Keratinocyte (primary cell): ENCODE results near the gene HNRNPD. TPM values are rescaled to one million over a fixed set of nuclear protein-coding genes. Genes with fewer than 3 reads are reported as not detected.
A peak's percentile ranks its signal among the peaks of the same experiment; 100 is the strongest.

Experiments
- DNase-seq: peaks from one replicate; pipeline ENCODE4 v3.0.0-alpha.2; 2011; ENCODE audit warnings: low read depth, missing footprints, low spot score
- FAIRE-seq: peaks from 2 replicates; lab custom pipeline; 2011; peaks lifted over from hg19 to GRCh38; lab: Jason Lieb, UNC
- H2AFZ ChIP-seq: 2 replicates; pipeline ENCODE4 v1.6.0; 2012; ENCODE audit warnings: low read length, control low read depth, inconsistent platforms; ENCODE audit not compliant: control insufficient read depth
- H3K27ac ChIP-seq: 2 replicates; pipeline ENCODE4 v1.5.1; 2011; ENCODE audit warnings: low read length; ENCODE audit not compliant: control insufficient read depth, insufficient read depth
- H3K27me3 ChIP-seq: 3 replicates; pipeline ENCODE4 v1.6.0; 2011; ENCODE audit warnings: low read length; ENCODE audit not compliant: control insufficient read depth, insufficient read depth; ENCODE audit errors: extremely low read depth
- H3K36me3 ChIP-seq, 2 experiments: 2 replicates in 1 of 2; 3 replicates in 1 of 2; pipeline ENCODE4 v1.5.1; 2011; ENCODE audit warnings: low read length in 2 of 2, mild to moderate bottlenecking in 1 of 2; ENCODE audit not compliant: control insufficient read depth in 2 of 2, insufficient read depth in 2 of 2; ENCODE audit errors: extremely low read depth in 1 of 2
- H3K4me1 ChIP-seq: 3 replicates; pipeline ENCODE4 v1.5.1; 2011; ENCODE audit warnings: low read length; ENCODE audit not compliant: control insufficient read depth, insufficient read depth; ENCODE audit errors: extremely low read depth
- H3K4me2 ChIP-seq: 3 replicates; pipeline ENCODE4 v1.6.0; 2011; ENCODE audit warnings: low read depth, low read length; ENCODE audit not compliant: control insufficient read depth, insufficient read depth; ENCODE audit errors: extremely low read depth
- H3K4me3 ChIP-seq, 3 experiments: fragments of 200-600 bp in 1 of 3; sonication (generic) in 1 of 3; 2 replicates in 2 of 3; 3 replicates in 1 of 3; pipeline ENCODE4 v1.5.1; 2011 to 2016; ENCODE audit warnings: low read length in 3 of 3, mild to moderate bottlenecking in 3 of 3, control low read depth in 2 of 3, inconsistent platforms in 1 of 3, low read depth in 1 of 3, mixed read lengths in 1 of 3, mixed run types in 1 of 3, moderate library complexity in 1 of 3; ENCODE audit not compliant: control insufficient read depth in 2 of 3, insufficient read depth in 2 of 3; ENCODE audit errors: extremely low read depth in 1 of 3
- H3K79me2 ChIP-seq: 2 replicates; pipeline ENCODE4 v1.6.0; 2012; ENCODE audit warnings: low read length; ENCODE audit not compliant: control insufficient read depth, insufficient read depth
- H3K9ac ChIP-seq: 3 replicates; pipeline ENCODE4 v1.6.0; 2011; ENCODE audit warnings: low read length; ENCODE audit not compliant: control insufficient read depth, insufficient read depth; ENCODE audit errors: extremely low read depth
- H3K9me1 ChIP-seq: 3 replicates; pipeline ENCODE4 v1.6.0; 2011; ENCODE audit warnings: low read length; ENCODE audit not compliant: control insufficient read depth, insufficient read depth; ENCODE audit errors: extremely low read depth
- H3K9me3 ChIP-seq: 2 replicates; pipeline ENCODE4 v1.5.1; 2012; ENCODE audit warnings: low read depth, low read length; ENCODE audit not compliant: control insufficient read depth
- H4K20me1 ChIP-seq: 3 replicates; pipeline ENCODE4 v1.6.0; 2011; ENCODE audit warnings: low read length; ENCODE audit not compliant: control insufficient read depth, insufficient read depth; ENCODE audit errors: extremely low read depth
- CTCF ChIP-seq, 3 experiments: IDR thresholded peaks in 1 of 3; conservative IDR thresholded peaks in 1 of 3; optimal IDR thresholded peaks in 1 of 3; 2 replicates in 2 of 3; 3 replicates in 1 of 3; pipeline versions ENCODE3 to v1.5.1; 2011; ENCODE audit warnings: low read length in 3 of 3, mild to moderate bottlenecking in 3 of 3, moderate library complexity in 2 of 3, control low read depth in 1 of 3, inconsistent platforms in 1 of 3; ENCODE audit not compliant: insufficient read depth in 2 of 3; ENCODE audit errors: extremely low read depth in 1 of 3
- EZH2 ChIP-seq: IDR thresholded peaks from one replicate; pipeline ENCODE4 v1.6.1; 2012; ENCODE audit warnings: inconsistent platforms, mild to moderate bottlenecking, low read length, moderate library complexity
- dilution Hi-C: fragments of 300-500 bp; cut with MboI; formaldehyde crosslinking; loops from one replicate; pipeline ENCODE4 v1.7.0; 2020; ENCODE audit warnings: low sequenced_read_pairs; ENCODE audit not compliant: extremely low pct_ligation_motif_present
- polyA plus RNA-seq, 5 experiments: library from polyadenylated mRNA; depleted of rRNA in 3 of 5; stranded (reverse) in 3 of 5; stranded (forward) in 1 of 5; unstranded in 1 of 5; fragments of >200 nt; gene quantifications; 1 replicate in 1 of 5; 2 replicates in 3 of 5; 3 replicates in 1 of 5; pipeline versions ENCODE4 v1.2.1 to v1.2.3, GENCODE V29; 2011 to 2012; ENCODE audit warnings: missing spikeins in 2 of 5, low read depth in 1 of 5, low replicate concordance in 1 of 5

The HNRNPD gene
- polyA plus RNA-seq, 1 donor (not counting 4 experiments of a cell fraction or from before 2014, with no cell fraction given): 91.3 TPM

- TF ChIP-seq CTCF (optimal IDR thresholded peaks at IDR 0.05 in 1 of 3, IDR thresholded peaks at IDR 0.05 in 1 of 3, conservative IDR thresholded peaks at IDR 0.05 in 1 of 3; ENCODE audit: extremely low read depth in 1 of 3, insufficient read depth in 2 of 3, low read length in 3 of 3): no peak
- no peak for TF ChIP-seq EZH2
- no peak overlapping the region for H3K27ac ChIP-seq
- H3K4me2 ChIP-seq: peak overlapping the region; percentile 67
- DNase-seq (no peak), FAIRE-seq (no peak)
- no peak overlapping the region for H3K4me3 ChIP-seq
- no peaks in the 10 kb centered on the region for H3K27me3 ChIP-seq
- H2AFZ ChIP-seq: no peak overlapping the region
- H3K9me1 ChIP-seq: no peaks in the 10 kb centered on the region
- dilution Hi-C loops: no loop called here
- peaks cover 8% of the 10 kb centered on the region for H4K20me1 ChIP-seq
- H3K9ac ChIP-seq: no peak overlapping the region
- peaks cover 41% of the 10 kb centered on the region for H3K79me2 ChIP-seq
- H3K36me3 ChIP-seq: peaks cover 1 to 10% of the 10 kb centered on the region in 2 experiments
- peaks cover 16% of the 10 kb centered on the region for H3K4me1 ChIP-seq
- no peaks in the 10 kb centered on the region for H3K9me3 ChIP-seq
Observed at GRCh38 chr4:82376109-82376508, 2.3 kb upstream of the HNRNPD start.

GRCh38 chr4:82373486-82373815 lies 340 bp downstream of the HNRNPD start:
- peak overlapping the region; percentile 99 for H3K27ac ChIP-seq
- H4K20me1 ChIP-seq: peaks cover 26% of the 10 kb centered on the region
- H3K27me3 ChIP-seq: no peaks in the 10 kb centered on the region
- dilution Hi-C loops: no loop called here
- no peak for FAIRE-seq
- peaks cover 3 to 26% of the 10 kb centered on the region in 2 experiments for H3K36me3 ChIP-seq
- peak overlapping the region; percentile 81 for H2AFZ ChIP-seq
- no peak overlapping the region for H3K4me2 ChIP-seq
- H3K79me2 ChIP-seq: peaks cover 67% of the 10 kb centered on the region
- H3K4me3 ChIP-seq: peak overlapping the region; percentile 90 to 99 (median 98)
- H3K9me3 ChIP-seq: no peaks in the 10 kb centered on the region
- TF ChIP-seq CTCF (optimal IDR thresholded peaks at IDR 0.05 in 1 of 3, IDR thresholded peaks at IDR 0.05 in 1 of 3, conservative IDR thresholded peaks at IDR 0.05 in 1 of 3; ENCODE audit: extremely low read depth in 1 of 3, insufficient read depth in 2 of 3, low read length in 3 of 3) (no peak), EZH2 (no peak)
- peak overlapping the region; percentile 99 for H3K9ac ChIP-seq
- no peaks in the 10 kb centered on the region for H3K9me1 ChIP-seq
- peaks cover 27% of the 10 kb centered on the region for H3K4me1 ChIP-seq
- DNase-seq: no peak
